Measurements from ENCODE around the gene SLC30A4. TPM values are rescaled to one million over a fixed set of nuclear protein-coding genes. Genes with fewer than 3 reads are reported as not detected.

Gene SLC30A4, protein sequence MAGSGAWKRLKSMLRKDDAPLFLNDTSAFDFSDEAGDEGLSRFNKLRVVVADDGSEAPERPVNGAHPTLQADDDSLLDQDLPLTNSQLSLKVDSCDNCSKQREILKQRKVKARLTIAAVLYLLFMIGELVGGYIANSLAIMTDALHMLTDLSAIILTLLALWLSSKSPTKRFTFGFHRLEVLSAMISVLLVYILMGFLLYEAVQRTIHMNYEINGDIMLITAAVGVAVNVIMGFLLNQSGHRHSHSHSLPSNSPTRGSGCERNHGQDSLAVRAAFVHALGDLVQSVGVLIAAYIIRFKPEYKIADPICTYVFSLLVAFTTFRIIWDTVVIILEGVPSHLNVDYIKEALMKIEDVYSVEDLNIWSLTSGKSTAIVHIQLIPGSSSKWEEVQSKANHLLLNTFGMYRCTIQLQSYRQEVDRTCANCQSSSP
- 6.3 TPM for polyA plus RNA-seq (2013, experiment 1 of 2; ENCODE audit: insufficient read length)
- 9.4 TPM for polyA plus RNA-seq (2013, experiment 2 of 2; ENCODE audit: insufficient read length)

DNA sequence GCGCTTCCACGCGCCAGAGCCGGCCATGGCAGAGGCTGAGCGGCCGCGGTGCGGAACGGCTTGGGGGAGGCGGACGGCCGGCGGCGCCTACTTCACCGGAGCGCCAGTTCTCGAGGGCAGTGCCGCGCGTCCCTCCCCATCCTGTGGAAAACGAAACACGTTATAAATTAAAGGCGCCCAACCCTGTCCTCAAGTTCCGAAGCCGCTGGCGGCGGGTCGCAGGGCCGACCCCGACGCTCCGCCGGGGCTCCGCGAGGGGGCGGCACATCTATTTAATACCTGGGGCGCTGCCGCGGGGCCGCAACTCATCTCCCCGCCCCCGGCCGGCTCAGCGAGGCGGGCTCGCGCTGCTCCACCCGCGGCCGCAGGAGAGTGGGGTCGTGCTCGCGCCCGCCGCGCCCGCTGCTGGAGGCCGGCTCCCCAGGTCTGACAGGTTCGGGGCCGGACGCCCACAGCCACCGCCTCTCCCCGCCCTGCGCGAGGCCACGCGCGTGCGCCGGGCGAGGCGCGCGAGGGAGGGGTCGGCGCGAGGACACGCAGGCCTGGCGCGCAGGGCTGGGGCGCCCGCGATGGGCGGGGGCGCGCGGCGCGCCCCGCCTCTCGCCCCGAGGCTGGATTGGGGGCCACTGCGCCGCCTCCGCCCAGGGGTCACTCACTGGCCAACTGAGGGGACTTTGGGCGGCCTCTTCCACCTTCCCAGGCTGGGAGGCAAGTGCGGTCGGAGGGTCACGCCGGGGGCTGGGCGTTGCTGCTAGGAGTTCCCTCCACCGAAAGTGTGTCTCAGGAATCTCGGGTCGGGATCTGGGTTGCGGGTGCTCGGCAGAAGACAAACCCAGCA lies at the start of gene SLC30A4:
Gene SLC30A4 (minus strand): TSS at position 428 of the 838 bp plus-strand sequence. CDS start 401 bp downstream, at position 27.
- peak; percentile 65 for DNase-seq

DNA sequence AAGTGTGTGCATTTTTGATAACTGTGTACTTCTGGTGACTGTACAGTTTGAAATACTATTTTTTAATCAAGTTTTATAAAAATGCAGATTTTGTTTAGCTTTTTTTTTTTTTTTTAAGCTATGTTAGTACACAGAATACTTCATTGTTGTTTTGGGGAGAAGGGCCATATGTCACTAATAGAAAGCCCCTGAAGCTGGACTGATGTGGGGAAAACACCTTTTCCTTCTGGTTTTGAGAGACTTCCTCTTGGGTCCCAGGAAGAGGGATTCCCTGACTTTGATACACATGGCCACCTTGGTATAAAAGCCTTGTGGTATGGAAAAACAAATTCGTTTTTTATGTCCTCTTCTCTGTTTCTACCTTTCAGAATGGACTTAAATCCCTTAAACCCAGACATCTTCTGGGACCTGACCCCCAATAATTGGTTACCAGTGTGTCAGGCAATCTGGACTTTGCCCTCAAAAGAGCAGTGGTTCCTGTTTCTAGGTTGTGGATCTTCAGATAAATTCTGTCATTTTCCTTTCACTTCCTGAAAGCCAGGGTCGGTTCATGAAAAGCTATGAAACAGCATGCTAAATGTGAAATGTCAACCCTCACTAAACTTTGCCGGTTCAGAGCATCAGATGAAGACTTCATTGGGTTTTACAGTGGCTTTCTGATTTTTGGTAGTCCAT lies 33.5 kb upstream of the SLC30A4 start:
- DNase-seq: no peak

- DNase-seq: peak; percentile 57
Measured at GRCh38 chr15:45551676-45552075, 29.1 kb upstream of the SLC30A4 start.

- peak; percentile 89 for DNase-seq
Measured at GRCh38 chr15:45550436-45550835, 27.9 kb upstream of the SLC30A4 start.

- peak; percentile 92 for DNase-seq
Measured at GRCh38 chr15:45549541-45550220, 27.1 kb upstream of the SLC30A4 start.

DNA sequence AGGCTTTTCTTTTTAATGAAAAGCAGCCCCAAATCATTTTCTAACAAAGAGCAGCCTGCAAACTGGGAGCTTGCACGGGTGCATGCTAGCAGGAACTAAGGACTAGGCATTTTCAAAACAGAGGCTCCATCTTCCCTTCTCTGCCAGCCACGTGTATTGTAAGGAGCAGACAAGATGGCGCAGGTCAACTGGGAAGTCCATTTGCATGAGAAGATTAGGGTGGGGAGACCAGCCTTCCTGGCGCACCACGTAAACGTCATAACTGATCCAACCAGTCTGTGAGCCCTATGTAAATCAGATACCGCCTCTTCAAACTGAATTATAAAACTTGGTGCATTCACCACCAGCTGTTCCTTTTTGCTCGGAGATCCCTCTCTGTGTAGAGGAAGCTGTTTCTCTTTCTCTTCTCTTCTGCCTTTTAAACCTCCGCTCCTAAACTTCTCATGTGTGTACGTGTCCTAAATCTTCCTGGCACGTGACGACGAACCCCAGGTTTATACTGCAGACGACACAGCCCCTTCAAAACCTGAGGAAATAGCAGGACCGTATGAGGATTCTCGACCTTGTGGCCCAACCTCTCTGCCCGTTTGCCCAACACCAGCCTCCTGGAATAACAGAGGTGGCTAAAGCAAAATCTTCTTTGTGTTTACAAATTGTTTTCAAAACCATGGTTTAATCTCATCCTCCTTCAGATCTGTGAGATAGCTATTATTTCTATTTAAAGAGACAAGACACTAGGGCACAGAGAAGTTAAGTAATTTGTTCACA lies 26.4 kb upstream of the SLC30A4 start:
- peak; percentile 6 for DNase-seq

- no peak for DNase-seq
Measured at GRCh38 chr15:45546789-45547188, 24.2 kb upstream of the SLC30A4 start.

- DNase-seq: no peak
Measured at GRCh38 chr15:45544266-45545023, 21.9 kb upstream of the SLC30A4 start.

GRCh38 chr15:45543051-45543450 lies 20.5 kb upstream of the SLC30A4 start:
- no peak for DNase-seq

GRCh38 chr15:45540531-45540930 lies 18.0 kb upstream of the SLC30A4 start:
- no peak for DNase-seq

- DNase-seq: no peak
Measured at GRCh38 chr15:45539680-45540079, 17.1 kb upstream of the SLC30A4 start.

DNA sequence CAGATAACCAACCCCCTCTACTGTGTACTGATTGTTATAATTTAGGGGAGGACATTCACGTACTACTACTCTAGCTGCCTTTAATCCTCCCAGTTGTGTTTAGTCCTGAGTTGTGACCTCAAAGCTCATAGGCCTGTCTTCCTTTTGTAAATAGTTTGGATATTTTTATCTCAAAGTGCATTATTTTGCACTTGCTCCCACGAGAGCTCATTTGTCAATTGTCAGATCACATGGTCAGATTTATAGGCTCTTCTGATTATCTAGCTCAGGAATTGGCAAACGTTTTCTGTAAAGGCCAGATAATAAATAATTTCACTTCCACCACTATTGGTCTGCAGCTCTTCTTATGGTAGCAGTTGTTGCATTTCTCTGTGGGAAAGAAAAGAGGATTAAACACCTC lies 14.4 kb upstream of the SLC30A4 start:
- DNase-seq: no peak

- no peak for DNase-seq
Measured at GRCh38 chr15:45535486-45536042, 13.0 kb upstream of the SLC30A4 start.

GRCh38 chr15:45534821-45535220 lies 12.3 kb upstream of the SLC30A4 start:
- DNase-seq: no peak

- DNase-seq: peak; percentile 53
Measured at GRCh38 chr15:45532892-45533291, 10.3 kb upstream of the SLC30A4 start.

DNA sequence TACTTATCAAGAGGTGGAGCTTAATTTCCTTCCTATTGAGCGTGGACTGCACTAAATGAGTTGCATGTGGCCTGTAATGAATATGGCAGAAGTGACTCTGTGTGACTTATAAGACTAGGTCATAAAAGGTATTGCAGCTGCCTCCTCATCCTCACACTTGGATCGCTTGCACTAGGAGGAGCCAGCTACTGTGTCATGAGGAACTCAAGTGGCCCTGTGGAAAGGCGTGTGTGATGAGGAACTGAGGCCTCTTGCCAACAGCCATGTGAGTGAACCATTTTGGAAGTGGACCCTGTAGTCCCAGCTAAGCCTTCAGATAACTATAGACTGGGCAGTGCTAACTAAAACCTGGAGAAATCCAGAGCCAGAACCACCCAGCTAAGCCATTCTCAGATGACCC lies 7.1 kb upstream of the SLC30A4 start:
- DNase-seq: no peak

GRCh38 chr15:45527086-45527485 lies 4.5 kb upstream of the SLC30A4 start:
- DNase-seq: no peak

DNA sequence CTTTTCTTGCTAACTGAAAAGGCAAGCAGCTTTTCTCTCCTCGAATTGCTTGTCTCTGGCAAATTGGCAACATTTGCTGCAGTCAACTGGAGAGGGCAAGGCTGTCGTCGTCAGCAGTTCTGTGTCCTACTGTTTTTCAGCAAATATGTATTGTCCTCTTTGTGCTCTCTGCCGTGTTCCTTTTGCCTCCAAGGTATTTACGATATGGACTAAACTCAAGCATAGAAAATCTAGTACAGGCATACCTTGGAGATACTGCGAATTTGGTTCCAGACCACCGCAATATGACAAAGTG lies 558 bp upstream of the SLC30A4 start:
- DNase-seq: no peak

GRCh38 chr15:45521596-45522327 lies 793 bp downstream of the SLC30A4 start:
- DNase-seq: no peak

DNA sequence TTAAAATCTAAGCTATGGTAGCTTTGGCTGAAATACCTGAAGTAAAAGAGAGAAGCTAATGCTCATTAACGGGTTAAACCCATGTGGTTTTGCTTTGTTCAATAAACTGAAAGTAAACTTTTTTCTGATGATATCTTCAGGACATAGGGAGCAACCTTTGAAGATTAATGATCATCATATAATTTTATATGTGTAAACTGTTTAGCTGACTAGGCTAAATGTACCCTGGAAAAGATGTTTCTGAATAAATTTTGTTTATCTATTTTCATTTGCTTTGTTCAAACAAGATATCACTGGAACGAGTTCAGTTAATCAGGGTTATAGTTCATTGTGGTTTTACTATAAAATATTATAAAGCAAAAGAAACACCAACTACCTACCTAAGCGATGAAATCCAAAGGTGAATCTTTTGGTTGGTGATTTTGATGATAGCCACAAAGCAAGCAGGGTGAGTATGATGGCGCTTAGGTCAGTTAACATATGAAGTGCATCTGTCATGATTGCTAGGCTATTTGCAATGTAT lies 11.7 kb downstream of the SLC30A4 start:
- no peak for DNase-seq
